ENCODE results near the gene ASCC1.

ASCC1 gene

GRCh38 chr10:72061491-72061890 lies 154.6 kb downstream of the ASCC1 start:
- H3K36me3 ChIP-seq (ENCODE audit: control insufficient read depth, insufficient read depth, low read length) = no peaks in the 10 kb centered on the region
- no peak overlapping the region for H3K27ac ChIP-seq (ENCODE audit: low read depth, low read length)
- H3K9me3 ChIP-seq (ENCODE audit: control insufficient read depth, insufficient read depth, low read length) = no peaks in the 10 kb centered on the region
- H3K9ac ChIP-seq (ENCODE audit: low read depth, low read length) = no peak overlapping the region
- H3K4me3 ChIP-seq (ENCODE audit: low read depth, low read length) = no peak overlapping the region
- H3K4me1 ChIP-seq (ENCODE audit: control insufficient read depth, insufficient read depth, low read length) = peaks cover 13% of the 10 kb centered on the region; the same call in 1 of the 2 replicates
- no peaks in the 10 kb centered on the region for H3K27me3 ChIP-seq (ENCODE audit: control insufficient read depth, insufficient read depth, low read length)

- Histone ChIP-seq H3K4me3 (ENCODE audit: low read depth, low read length) (no peak overlapping the region), H3K27ac (ENCODE audit: low read depth, low read length) (no peak overlapping the region), H3K9me3 (ENCODE audit: control insufficient read depth, insufficient read depth, low read length) (no peaks in the 10 kb centered on the region), H3K36me3 (ENCODE audit: control insufficient read depth, insufficient read depth, low read length) (no peaks in the 10 kb centered on the region), H3K4me1 (ENCODE audit: control insufficient read depth, insufficient read depth, low read length) (peaks cover 13% of the 10 kb centered on the region; the same call in 1 of the 2 replicates), H3K27me3 (ENCODE audit: control insufficient read depth, insufficient read depth, low read length) (no peaks in the 10 kb centered on the region), H3K9ac (ENCODE audit: low read depth, low read length) (no peak overlapping the region)
Observed at GRCh38 chr10:72059843-72060822, 155.9 kb downstream of the ASCC1 start.

- Histone ChIP-seq H3K4me1 (ENCODE audit: control insufficient read depth, insufficient read depth, low read length) (peaks cover 13% of the 10 kb centered on the region; the same call in 1 of the 2 replicates), H3K36me3 (ENCODE audit: control insufficient read depth, insufficient read depth, low read length) (no peaks in the 10 kb centered on the region), H3K9me3 (ENCODE audit: control insufficient read depth, insufficient read depth, low read length) (no peaks in the 10 kb centered on the region), H3K27ac (ENCODE audit: low read depth, low read length) (no peak overlapping the region), H3K27me3 (ENCODE audit: control insufficient read depth, insufficient read depth, low read length) (no peaks in the 10 kb centered on the region), H3K4me3 (ENCODE audit: low read depth, low read length) (no peak overlapping the region), H3K9ac (ENCODE audit: low read depth, low read length) (no peak overlapping the region)
Observed at GRCh38 chr10:72058989-72059842, 156.9 kb downstream of the ASCC1 start.

GRCh38 chr10:72058347-72058898 lies 157.7 kb downstream of the ASCC1 start:
- H3K4me3 ChIP-seq (ENCODE audit: low read depth, low read length) = no peak overlapping the region
- H3K9me3 ChIP-seq (ENCODE audit: control insufficient read depth, insufficient read depth, low read length) = no peaks in the 10 kb centered on the region
- H3K9ac ChIP-seq (ENCODE audit: low read depth, low read length) = no peak overlapping the region
- H3K27ac ChIP-seq (ENCODE audit: low read depth, low read length) = no peak overlapping the region
- peaks cover 13% of the 10 kb centered on the region; the same call in 1 of the 2 replicates for H3K4me1 ChIP-seq (ENCODE audit: control insufficient read depth, insufficient read depth, low read length)
- no peaks in the 10 kb centered on the region for H3K27me3 ChIP-seq (ENCODE audit: control insufficient read depth, insufficient read depth, low read length)
- H3K36me3 ChIP-seq (ENCODE audit: control insufficient read depth, insufficient read depth, low read length) = no peaks in the 10 kb centered on the region

- Histone ChIP-seq H3K9ac (ENCODE audit: low read depth, low read length) (no peak overlapping the region), H3K36me3 (ENCODE audit: control insufficient read depth, insufficient read depth, low read length) (no peaks in the 10 kb centered on the region), H3K27ac (ENCODE audit: low read depth, low read length) (no peak overlapping the region)
Observed at GRCh38 chr10:72056932-72057751, 158.9 kb downstream of the ASCC1 start.

GRCh38 chr10:72056113-72056512 lies 160.0 kb downstream of the ASCC1 start:
- no peak overlapping the region for H3K4me3 ChIP-seq (ENCODE audit: low read depth, low read length)
- peaks cover 10% of the 10 kb centered on the region; the same call in 1 of the 2 replicates for H3K4me1 ChIP-seq (ENCODE audit: control insufficient read depth, insufficient read depth, low read length)
- H3K9ac ChIP-seq (ENCODE audit: low read depth, low read length) = no peak overlapping the region
- H3K9me3 ChIP-seq (ENCODE audit: control insufficient read depth, insufficient read depth, low read length) = no peaks in the 10 kb centered on the region
- H3K36me3 ChIP-seq (ENCODE audit: control insufficient read depth, insufficient read depth, low read length) = no peaks in the 10 kb centered on the region
- no peaks in the 10 kb centered on the region for H3K27me3 ChIP-seq (ENCODE audit: control insufficient read depth, insufficient read depth, low read length)
- no peak overlapping the region for H3K27ac ChIP-seq (ENCODE audit: low read depth, low read length)

More at GRCh38 chr10:72056932-72057751, 158.9 kb downstream of the ASCC1 start:
- H3K4me1 ChIP-seq (ENCODE audit: control insufficient read depth, insufficient read depth, low read length) = peaks cover 13% of the 10 kb centered on the region; the same call in 1 of the 2 replicates
- H3K4me3 ChIP-seq (ENCODE audit: low read depth, low read length) = no peak overlapping the region
- no peaks in the 10 kb centered on the region for H3K9me3 ChIP-seq (ENCODE audit: control insufficient read depth, insufficient read depth, low read length)
- no peaks in the 10 kb centered on the region for H3K27me3 ChIP-seq (ENCODE audit: control insufficient read depth, insufficient read depth, low read length)

GRCh38 chr10:72053690-72054089 lies 162.4 kb downstream of the ASCC1 start:
- H3K9me3 ChIP-seq (ENCODE audit: control insufficient read depth, insufficient read depth, low read length) = no peaks in the 10 kb centered on the region
- H3K9ac ChIP-seq (ENCODE audit: low read depth, low read length) = no peak overlapping the region
- peaks cover 3% of the 10 kb centered on the region; the same call in 1 of the 2 replicates for H3K4me1 ChIP-seq (ENCODE audit: control insufficient read depth, insufficient read depth, low read length)
- no peak overlapping the region for H3K4me3 ChIP-seq (ENCODE audit: low read depth, low read length)
- H3K27ac ChIP-seq (ENCODE audit: low read depth, low read length) = no peak overlapping the region
- no peaks in the 10 kb centered on the region for H3K27me3 ChIP-seq (ENCODE audit: control insufficient read depth, insufficient read depth, low read length)
- H3K36me3 ChIP-seq (ENCODE audit: control insufficient read depth, insufficient read depth, low read length) = no peaks in the 10 kb centered on the region

- Histone ChIP-seq H3K27me3 (ENCODE audit: control insufficient read depth, insufficient read depth, low read length) (no peaks in the 10 kb centered on the region), H3K27ac (ENCODE audit: low read depth, low read length) (no peak overlapping the region), H3K36me3 (ENCODE audit: control insufficient read depth, insufficient read depth, low read length) (no peaks in the 10 kb centered on the region), H3K4me1 (ENCODE audit: control insufficient read depth, insufficient read depth, low read length) (peaks cover 4% of the 10 kb centered on the region), H3K9me3 (ENCODE audit: control insufficient read depth, insufficient read depth, low read length) (no peaks in the 10 kb centered on the region), H3K4me3 (ENCODE audit: low read depth, low read length) (no peak overlapping the region), H3K9ac (ENCODE audit: low read depth, low read length) (no peak overlapping the region)
Observed at GRCh38 chr10:72050873-72051272, 165.2 kb downstream of the ASCC1 start.

GRCh38 chr10:72049969-72050781 lies 165.9 kb downstream of the ASCC1 start:
- Histone ChIP-seq H3K4me3 (ENCODE audit: low read depth, low read length) (no peak overlapping the region), H3K4me1 (ENCODE audit: control insufficient read depth, insufficient read depth, low read length) (peaks cover 4% of the 10 kb centered on the region), H3K27me3 (ENCODE audit: control insufficient read depth, insufficient read depth, low read length) (no peaks in the 10 kb centered on the region), H3K36me3 (ENCODE audit: control insufficient read depth, insufficient read depth, low read length) (no peaks in the 10 kb centered on the region), H3K27ac (ENCODE audit: low read depth, low read length) (no peak overlapping the region), H3K9me3 (ENCODE audit: control insufficient read depth, insufficient read depth, low read length) (no peaks in the 10 kb centered on the region), H3K9ac (ENCODE audit: low read depth, low read length) (no peak overlapping the region)
